ENCODE measurements around the gene ENPEP.

GRCh38 chr4:110454441-110454840 lies 21.5 kb upstream of the ENPEP start:
- no peak for TF ChIP-seq POLR2A (IDR thresholded peaks at IDR 0.05)
- TF ChIP-seq EP300 (IDR thresholded peaks at IDR 0.05): no peak

All from tibial nerve (tissue), 3 donors.